OCI-LY3 (cell line): ENCODE measurements around the gene SLC38A11.

Experiments used
- CTCF ChIP-seq: fragments of 200-600, 300-600 bp; sonication (generic); IDR thresholded peaks from 2 replicates; pipeline ENCODE4 v1.5.1; 2014; ENCODE audit warnings: antibody characterized with exemption, low read length, low read depth
- EZH2phosphoT487 ChIP-seq: fragments of 200-600 bp; shearing (Covaris generic); IDR thresholded peaks from 2 replicates; pipeline ENCODE4 v1.6.1; 2018; ENCODE audit warnings: antibody characterized with exemption, mixed run types, low read depth

GRCh38 chr2:164960159-164960558 is 4.8 kb upstream of the SLC38A11 start:
- TF ChIP-seq CTCF, result no peak
- TF ChIP-seq EZH2phosphoT487, result no peak
